HG02610 (cell line): ENCODE results near the gene IKZF3.
"Not testable (repeated sequence)": the region's sequence is repeated elsewhere in the genome, so short reads cannot be mapped to it uniquely, and the experiment has no call there.

Experiments used
- ATAC-seq: cut with Tn5 transposase; IDR thresholded peaks from one replicate; pipeline ENCODE4 v1.9.1; 2021; ENCODE audit warnings: mild to moderate bottlenecking, moderate library complexity; ENCODE audit not compliant: unreplicated experiment

Gene IKZF3

GRCh38 chr17:39742126-39742855 lies 121.8 kb downstream of the IKZF3 start:
- ATAC-seq = no peak

- no peak for ATAC-seq
These were observed 123.6 kb downstream of the IKZF3 start for GRCh38 chr17:39740357-39741111.

GRCh38 chr17:39739885-39740356 lies 124.2 kb downstream of the IKZF3 start:
- no peak for ATAC-seq

GRCh38 chr17:39738983-39739884 lies 124.9 kb downstream of the IKZF3 start:
- no peak for ATAC-seq

- ATAC-seq = no peak
These were observed 125.6 kb downstream of the IKZF3 start for GRCh38 chr17:39738568-39738901.

- ATAC-seq = no peak
These were observed 126.1 kb downstream of the IKZF3 start, which contains the start of gene GRB7 for GRCh38 chr17:39737760-39738567. TSS of gene GRB7 (plus strand) at chr17:39737938. CDS start at chr17:39742302, 4,364 bp downstream.

- no peak for ATAC-seq
These were observed 126.8 kb downstream of the IKZF3 start for GRCh38 chr17:39737206-39737759.

GRCh38 chr17:39736319-39737165 lies 127.6 kb downstream of the IKZF3 start:
- no peak for ATAC-seq

- ATAC-seq = no peak
These were observed 128.2 kb downstream of the IKZF3 start for GRCh38 chr17:39735882-39736281.

- ATAC-seq = no peak
These were observed 131.5 kb downstream of the IKZF3 start for GRCh38 chr17:39732586-39732985.

GRCh38 chr17:39730095-39730921 lies 133.8 kb downstream of the IKZF3 start, which contains the start of gene MIEN1:
TSS of gene MIEN1 (minus strand) at chr17:39730532. CDS start at chr17:39730495, 37 bp downstream.
- peak; percentile 88 for ATAC-seq

GRCh38 chr17:39729280-39729851 lies 134.7 kb downstream of the IKZF3 start:
- no peak for ATAC-seq

GRCh38 chr17:39727556-39727955 lies 136.6 kb downstream of the IKZF3 start:
- ATAC-seq = no peak

GRCh38 chr17:39726617-39727016 lies 137.5 kb downstream of the IKZF3 start:
- ATAC-seq = no peak

GRCh38 chr17:39725923-39726322 lies 138.2 kb downstream of the IKZF3 start:
- not testable (repeated sequence) for ATAC-seq

- no peak for ATAC-seq
These were observed 139.4 kb downstream of the IKZF3 start for GRCh38 chr17:39724731-39725130.

- ATAC-seq = no peak
These were observed 140.9 kb downstream of the IKZF3 start for GRCh38 chr17:39722965-39723848.
